ENCODE results near the gene FOXD3.

GRCh38 chr1:63277195-63278192, 44.9 kb upstream of the FOXD3 start:
- TF ChIP-seq CTCF (IDR thresholded peaks at IDR 0.05): no peak
- no peak for TF ChIP-seq POLR2A (IDR thresholded peaks at IDR 0.05)
